Vagina (tissue), 2 donors: ENCODE measurements around the gene ETHE1. TPM values are rescaled to one million over a fixed set of nuclear protein-coding genes. Genes with fewer than 3 reads are reported as not detected.

ENCODE experiments used
- DNase-seq, 2 donors: peaks; one replicate each; pipeline ENCODE4 v3.0.0-alpha.2; 2017; ENCODE audit errors: extremely low spot score in 2 of 2
- H3K27ac ChIP-seq: fragments of 200-600 bp; sonication (generic); one replicate; pipeline ENCODE4 v1.5.1; 2019
- H3K27me3 ChIP-seq: fragments of 200-600 bp; sonication (generic); one replicate; pipeline ENCODE4 v1.5.1; 2019
- H3K36me3 ChIP-seq, 2 donors: fragments of 200-600 bp; sonication (generic); one replicate each; pipeline ENCODE4 v1.5.1; 2017 to 2019
- H3K4me1 ChIP-seq: fragments of 200-600 bp; sonication (generic); one replicate; pipeline ENCODE4 v1.5.1; 2019
- H3K4me3 ChIP-seq, 2 donors: fragments of 200-600 bp; sonication (generic); 1 replicate in 1 of 2; 2 replicates in 1 of 2; pipeline ENCODE4 v1.5.1; 2016 to 2019
- H3K9me3 ChIP-seq: fragments of 200-600 bp; sonication (generic); one replicate; pipeline ENCODE4 v1.5.1; 2019
- CTCF ChIP-seq, 3 experiments: fragments of 450-650 bp in 2 of 3; fragments of 200-600 bp in 1 of 3; sonication (generic) in 1 of 3; IDR thresholded peaks; one replicate each; pipeline ENCODE4 v1.5.1; 2017 to 2019; ENCODE audit warnings: antibody characterized with exemption in 3 of 3, mild to moderate bottlenecking in 2 of 3, moderate library complexity in 2 of 3
- POLR2A ChIP-seq, 2 donors: fragments of 450-650 bp; IDR thresholded peaks; one replicate each; pipeline ENCODE4 v1.6.1; 2017; ENCODE audit warnings: antibody characterized with exemption in 2 of 2, mild to moderate bottlenecking in 2 of 2, moderate library complexity in 2 of 2
- POLR2AphosphoS5 ChIP-seq, 2 donors: sonication (generic); formaldehyde crosslinking; IDR thresholded peaks; one replicate each; pipeline ENCODE4 v1.9.0; 2017; ENCODE audit warnings: antibody characterized with exemption in 2 of 2, mild to moderate bottlenecking in 2 of 2, low read depth in 1 of 2; ENCODE audit not compliant: insufficient read depth in 1 of 2
- intact Hi-C: fragments of 100-400 bp; cut with DNase I; formaldehyde crosslinking; loops from one replicate; pipeline ENCODE4 v1.15.1; 2023
- total RNA-seq: library from RNA; depleted of rRNA; stranded (reverse); fragments of >200 nt; gene quantifications from one replicate; pipeline ENCODE4 v1.2.3, GENCODE V29; 2016

ETHE1 gene
- total RNA-seq, 1 donor from 2014 or later = 74.4 TPM

DNA sequence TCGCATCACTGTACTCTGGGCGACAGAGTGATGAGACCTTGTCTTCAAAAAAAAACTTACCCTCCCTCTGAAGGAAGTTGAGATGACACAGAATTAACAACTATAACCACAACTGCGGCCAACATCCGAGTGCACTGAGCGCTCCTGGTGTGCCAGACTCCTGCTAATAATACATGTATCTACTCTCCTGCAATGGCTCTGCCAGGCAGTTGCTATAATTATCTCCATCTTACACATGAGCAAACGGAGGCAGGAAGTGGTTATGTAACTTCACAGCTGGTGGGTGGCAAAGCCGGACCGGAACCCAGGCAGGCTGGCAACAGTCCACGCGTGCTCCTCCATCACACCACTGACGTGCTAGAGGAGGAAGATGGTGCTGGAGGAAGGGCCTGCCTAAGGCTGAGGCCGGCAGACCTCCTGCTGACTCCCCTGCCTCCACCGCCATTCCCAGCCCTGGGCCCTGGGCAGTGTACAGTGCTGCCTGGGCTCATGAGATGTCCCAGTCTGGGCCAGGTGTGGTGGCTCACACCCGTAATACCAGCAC is 35.8 kb upstream of the ETHE1 start:
- Histone ChIP-seq H3K36me3 (peaks cover 0 to 6% of the 10 kb centered on the region in 2 donors), H3K27me3 (no peaks in the 10 kb centered on the region), H3K4me3 (no peak overlapping the region), H3K27ac (peak overlapping the region; percentile 32), H3K9me3 (no peaks in the 10 kb centered on the region), H3K4me1 (peaks cover 9% of the 10 kb centered on the region)
- intact Hi-C loops = loop anchor here (10.0 kb wide), 1 partner anchor 92 kb away; no protein-coding TSS in a partner anchor
- TF ChIP-seq POLR2AphosphoS5 (IDR thresholded peaks at IDR 0.05; ENCODE audit: insufficient read depth in 1 of 2, low read depth in 1 of 2) (peak in 1 of 2 donors; percentile 64), CTCF (IDR thresholded peaks at IDR 0.05) (no peak)
- DNase-seq = no peak

- peaks cover 9% of the 10 kb centered on the region for H3K4me1 ChIP-seq
- no peak for DNase-seq
- no peaks in the 10 kb centered on the region for H3K9me3 ChIP-seq
- H3K27ac ChIP-seq = peak overlapping the region; percentile 32
- peaks cover 0 to 6% of the 10 kb centered on the region in 2 donors for H3K36me3 ChIP-seq
- H3K27me3 ChIP-seq = no peaks in the 10 kb centered on the region
- H3K4me3 ChIP-seq = no peak overlapping the region
- TF ChIP-seq POLR2A (IDR thresholded peaks at IDR 0.05) (no peak), POLR2AphosphoS5 (IDR thresholded peaks at IDR 0.05; ENCODE audit: insufficient read depth in 1 of 2, low read depth in 1 of 2) (no peak), CTCF (IDR thresholded peaks at IDR 0.05) (no peak)
- intact Hi-C loops = loop anchor here (10.0 kb wide), 1 partner anchor 93 kb away; no protein-coding TSS in a partner anchor
These were observed 35.3 kb upstream of the ETHE1 start for GRCh38 chr19:43562226-43562697.

- H3K4me1 ChIP-seq = peaks cover 9% of the 10 kb centered on the region
- intact Hi-C loops = loop anchor here (10.0 kb wide), 1 partner anchor 93 kb away; no protein-coding TSS in a partner anchor
- DNase-seq = no peak
- H3K36me3 ChIP-seq = peaks cover 0 to 6% of the 10 kb centered on the region in 2 donors
- TF ChIP-seq POLR2A (IDR thresholded peaks at IDR 0.05) = no peak
- TF ChIP-seq CTCF (IDR thresholded peaks at IDR 0.05) = no peak
- no peak for TF ChIP-seq POLR2AphosphoS5 (IDR thresholded peaks at IDR 0.05; ENCODE audit: insufficient read depth in 1 of 2, low read depth in 1 of 2)
- H3K27me3 ChIP-seq = no peaks in the 10 kb centered on the region
- H3K4me3 ChIP-seq = no peak overlapping the region
- H3K27ac ChIP-seq = no peak overlapping the region
- H3K9me3 ChIP-seq = no peaks in the 10 kb centered on the region
These were observed 34.4 kb upstream of the ETHE1 start for GRCh38 chr19:43561139-43561970.

DNA sequence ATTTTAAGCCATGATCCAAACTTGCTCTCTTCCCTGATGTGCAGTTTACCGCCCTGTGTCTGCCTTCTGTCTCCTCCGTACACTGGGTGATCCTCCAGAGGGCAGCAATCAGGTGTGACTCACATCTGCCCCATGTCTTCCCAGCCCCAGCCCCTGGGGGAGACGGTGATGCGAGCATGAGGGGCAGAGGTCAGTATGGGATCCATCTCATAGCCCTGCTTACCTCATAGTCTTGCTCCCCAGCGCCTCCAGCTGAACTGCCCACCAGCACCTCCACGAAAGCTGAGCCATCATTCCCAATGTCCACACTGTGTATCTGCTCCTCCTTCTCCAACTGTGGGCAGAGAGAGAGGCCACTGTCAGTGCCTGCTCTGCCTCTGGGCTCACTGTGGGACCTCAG is 33.7 kb upstream of the ETHE1 start:
- H3K36me3 ChIP-seq = peaks cover 0 to 6% of the 10 kb centered on the region in 2 donors
- no peak overlapping the region for H3K4me3 ChIP-seq

More for the DNA sequence above, 33.7 kb upstream of the ETHE1 start:
- intact Hi-C loops = loop anchor here (10.0 kb wide), 1 partner anchor 94 kb away; no protein-coding TSS in a partner anchor
- H3K27me3 ChIP-seq = no peaks in the 10 kb centered on the region
- TF ChIP-seq POLR2AphosphoS5 (IDR thresholded peaks at IDR 0.05; ENCODE audit: insufficient read depth in 1 of 2, low read depth in 1 of 2) = no peak
- no peak for TF ChIP-seq POLR2A (IDR thresholded peaks at IDR 0.05)
- TF ChIP-seq CTCF (IDR thresholded peaks at IDR 0.05) = no peak
- peaks cover 9% of the 10 kb centered on the region for H3K4me1 ChIP-seq
- no peak overlapping the region for H3K27ac ChIP-seq
- no peaks in the 10 kb centered on the region for H3K9me3 ChIP-seq
- DNase-seq = no peak
